ENCODE measurements around the gene RARS2.
"Not testable (repeated sequence)": the region's sequence is repeated elsewhere in the genome, so short reads cannot be mapped to it uniquely, and the experiment has no call there.

RARS2 gene, protein sequence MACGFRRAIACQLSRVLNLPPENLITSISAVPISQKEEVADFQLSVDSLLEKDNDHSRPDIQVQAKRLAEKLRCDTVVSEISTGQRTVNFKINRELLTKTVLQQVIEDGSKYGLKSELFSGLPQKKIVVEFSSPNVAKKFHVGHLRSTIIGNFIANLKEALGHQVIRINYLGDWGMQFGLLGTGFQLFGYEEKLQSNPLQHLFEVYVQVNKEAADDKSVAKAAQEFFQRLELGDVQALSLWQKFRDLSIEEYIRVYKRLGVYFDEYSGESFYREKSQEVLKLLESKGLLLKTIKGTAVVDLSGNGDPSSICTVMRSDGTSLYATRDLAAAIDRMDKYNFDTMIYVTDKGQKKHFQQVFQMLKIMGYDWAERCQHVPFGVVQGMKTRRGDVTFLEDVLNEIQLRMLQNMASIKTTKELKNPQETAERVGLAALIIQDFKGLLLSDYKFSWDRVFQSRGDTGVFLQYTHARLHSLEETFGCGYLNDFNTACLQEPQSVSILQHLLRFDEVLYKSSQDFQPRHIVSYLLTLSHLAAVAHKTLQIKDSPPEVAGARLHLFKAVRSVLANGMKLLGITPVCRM

GRCh38 chr6:87589693-87590416, at the start of gene RARS2, which contains the start of gene ORC3:
TSS of gene RARS2 (minus strand) at chr6:87589987. CDS start at chr6:87589957, 30 bp downstream.
TSS of gene ORC3 (plus strand) at chr6:87590135. CDS start at chr6:87590169, 34 bp downstream.
- peak; percentile 97 for DNase-seq (ENCODE audit: low read depth)

GRCh38 chr6:87639373-87639772, 49.6 kb upstream of the RARS2 start:
- no peak for DNase-seq (ENCODE audit: low read depth)

- no peak for DNase-seq (ENCODE audit: low read depth)
Measured at GRCh38 chr6:87637106-87637505, 47.3 kb upstream of the RARS2 start.

- no peak for DNase-seq (ENCODE audit: low read depth)
Measured at GRCh38 chr6:87636315-87636714, 46.5 kb upstream of the RARS2 start.

- no peak for DNase-seq (ENCODE audit: low read depth)
Measured at GRCh38 chr6:87633851-87634250, 44.1 kb upstream of the RARS2 start.

DNA sequence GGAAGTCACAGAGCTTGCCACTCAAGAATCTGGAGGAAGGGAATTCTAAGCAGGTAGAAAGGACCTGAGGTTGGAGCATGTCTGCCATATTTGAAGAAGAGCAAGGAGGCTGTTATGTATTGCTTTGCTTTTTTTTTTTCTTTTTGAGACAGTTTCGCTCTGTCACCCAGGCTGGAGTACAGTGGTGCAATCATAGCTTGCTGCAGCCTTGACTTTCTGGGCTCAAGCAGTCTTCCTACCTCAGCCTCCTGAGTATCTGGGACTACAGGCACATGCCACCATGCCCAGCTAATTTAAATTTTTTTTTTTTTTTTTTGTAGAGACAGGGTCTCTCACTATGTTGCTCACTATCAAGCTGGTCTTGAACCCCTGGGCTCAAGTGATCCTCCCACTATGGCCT, 41.0 kb upstream of the RARS2 start:
- no peak for DNase-seq (ENCODE audit: low read depth)

- DNase-seq (ENCODE audit: low read depth): peak; percentile 71
Measured at GRCh38 chr6:87628881-87629280, 39.1 kb upstream of the RARS2 start.

- no peak for DNase-seq (ENCODE audit: low read depth)
Measured at GRCh38 chr6:87628424-87628823, 38.6 kb upstream of the RARS2 start.

- DNase-seq (ENCODE audit: low read depth): peak; percentile 89
Measured at GRCh38 chr6:87623248-87623647, 33.5 kb upstream of the RARS2 start.

DNA sequence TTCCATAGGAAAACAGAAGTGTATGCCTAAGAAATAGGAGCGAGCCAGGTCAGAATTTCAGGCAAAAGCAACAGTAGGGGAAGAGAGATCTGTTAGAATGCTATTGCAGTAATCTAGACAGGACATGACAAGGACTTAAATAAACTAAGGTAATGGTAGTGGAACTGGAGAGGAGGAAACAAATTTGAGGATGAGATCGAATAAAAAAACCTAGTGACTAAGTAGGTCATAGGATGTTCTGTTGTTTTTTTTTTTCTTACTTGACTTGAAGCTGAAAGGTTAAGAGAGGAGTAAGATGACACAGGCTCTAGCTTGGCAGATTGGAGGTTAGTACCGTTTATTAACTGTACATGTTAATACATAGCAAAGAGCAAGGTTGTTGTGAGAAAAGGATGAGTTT, 28.7 kb upstream of the RARS2 start:
- peak; percentile 31 for DNase-seq (ENCODE audit: low read depth)

DNA sequence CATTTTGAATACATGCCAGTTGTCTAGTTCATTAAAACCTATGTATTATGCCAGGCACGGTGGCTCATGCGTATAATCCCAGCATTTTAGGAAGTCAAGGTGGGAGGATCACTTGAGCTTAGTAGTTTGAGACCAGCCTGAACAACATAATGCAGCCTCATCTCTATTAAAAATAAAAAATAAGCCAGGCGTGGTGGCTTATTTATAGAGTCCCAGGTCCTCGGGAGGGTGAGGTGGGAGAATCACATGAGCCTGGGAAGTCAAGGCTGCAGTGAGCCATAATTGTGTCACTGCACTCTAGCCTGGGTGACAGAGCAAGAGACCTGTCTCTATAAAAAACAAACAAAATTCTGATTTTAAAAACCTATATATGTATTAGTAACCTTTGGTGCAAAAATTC, 27.6 kb upstream of the RARS2 start:
- DNase-seq (ENCODE audit: low read depth): no peak

- DNase-seq (ENCODE audit: low read depth): not testable (repeated sequence)
Measured at GRCh38 chr6:87613018-87613417, 23.2 kb upstream of the RARS2 start.

DNA sequence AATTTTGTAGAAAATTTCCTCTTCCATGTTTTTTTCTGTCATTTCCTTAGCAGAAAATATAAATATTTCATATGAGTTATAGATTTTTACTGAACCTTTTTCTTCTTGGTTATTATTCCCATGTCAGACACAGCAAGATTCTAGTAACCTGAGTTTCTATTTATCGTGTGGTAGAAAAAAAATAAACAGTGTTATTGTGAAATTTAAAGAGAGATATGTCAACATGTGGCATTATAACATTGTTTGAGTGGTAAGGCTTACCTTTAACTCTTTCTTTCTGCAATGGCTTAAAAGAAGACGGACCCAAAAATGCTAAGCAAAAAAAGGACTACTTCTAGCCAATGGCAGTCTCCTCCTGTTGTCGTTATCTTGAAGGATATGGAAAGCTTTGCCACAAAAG, 19.0 kb upstream of the RARS2 start:
- DNase-seq (ENCODE audit: low read depth): no peak

GRCh38 chr6:87606199-87606598, 16.4 kb upstream of the RARS2 start:
- DNase-seq (ENCODE audit: low read depth): no peak

DNA sequence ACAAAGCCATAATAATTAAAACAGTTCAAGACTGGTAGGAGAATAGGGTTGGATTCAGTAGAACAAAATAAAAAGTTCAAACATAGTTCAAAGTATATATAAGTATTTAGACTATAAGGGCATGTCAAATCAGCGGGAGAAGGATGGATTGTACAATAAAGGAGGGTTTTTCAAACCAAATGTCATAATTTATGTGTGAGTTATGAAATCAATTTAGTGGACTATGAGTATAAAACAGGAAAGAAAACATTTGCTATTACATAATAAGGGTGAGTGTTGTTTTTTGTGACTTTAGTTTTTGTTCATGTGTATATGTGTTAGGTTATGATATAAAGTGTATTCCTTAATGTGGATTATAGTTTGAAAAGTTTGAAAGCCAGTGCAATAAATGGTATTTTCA, 10.8 kb upstream of the RARS2 start:
- no peak for DNase-seq (ENCODE audit: low read depth)

DNA sequence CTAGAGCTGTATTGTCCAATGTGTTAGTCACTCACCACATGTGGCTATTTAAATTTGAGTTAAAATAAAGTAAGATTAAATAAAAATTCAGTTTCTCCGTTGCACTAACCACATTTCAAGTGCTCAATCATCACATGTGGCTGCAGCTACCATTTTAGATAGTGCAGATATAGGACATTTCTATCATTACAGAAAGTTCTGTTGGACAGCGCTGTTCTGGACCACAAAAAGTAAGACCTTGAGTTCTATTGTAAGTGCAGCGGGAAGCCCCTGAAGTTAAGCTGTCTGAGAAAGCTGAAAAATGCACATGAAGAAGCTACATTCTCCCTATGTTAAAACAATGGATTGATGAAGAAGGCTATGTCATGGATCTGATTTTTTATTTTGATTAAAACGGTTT, 1.2 kb upstream of the RARS2 start:
- peak; percentile 24 for DNase-seq (ENCODE audit: low read depth)

- DNase-seq (ENCODE audit: low read depth): no peak
Measured at GRCh38 chr6:87590417-87590880, 662 bp upstream of the RARS2 start.

DNA sequence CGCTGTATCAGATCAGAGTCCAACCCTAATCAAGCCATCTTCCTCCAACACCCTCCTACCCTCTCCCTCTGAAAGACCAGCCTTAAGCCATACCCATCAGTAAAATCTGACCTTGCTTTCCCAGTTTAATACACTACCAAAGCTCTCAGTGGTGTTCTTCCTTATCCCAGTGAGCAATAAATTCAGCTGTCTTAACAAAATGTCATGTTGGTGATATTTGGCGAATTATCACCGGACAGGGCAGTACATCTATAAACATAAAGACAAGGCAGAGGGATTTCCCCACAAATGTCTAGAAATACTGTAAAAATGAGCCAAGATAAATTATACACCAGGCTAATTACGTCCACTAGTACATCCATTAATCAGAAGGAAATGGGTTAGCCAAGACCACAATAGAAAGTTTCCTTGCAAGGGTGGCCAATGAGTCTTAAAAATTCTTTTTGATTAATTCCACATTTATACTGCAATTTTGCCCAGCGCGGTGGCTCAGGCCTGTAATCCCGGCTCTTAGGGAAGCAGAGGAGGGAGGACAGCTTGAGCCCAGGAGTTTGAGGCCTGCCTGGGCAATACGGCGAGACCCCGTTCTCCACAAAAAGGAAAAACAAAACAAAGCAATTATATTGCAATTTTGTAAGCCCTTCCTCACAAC, 905 bp downstream of the RARS2 start:
- no peak for DNase-seq (ENCODE audit: low read depth)

GRCh38 chr6:87586371-87587077, 3.3 kb downstream of the RARS2 start:
- no peak for DNase-seq (ENCODE audit: low read depth)

DNA sequence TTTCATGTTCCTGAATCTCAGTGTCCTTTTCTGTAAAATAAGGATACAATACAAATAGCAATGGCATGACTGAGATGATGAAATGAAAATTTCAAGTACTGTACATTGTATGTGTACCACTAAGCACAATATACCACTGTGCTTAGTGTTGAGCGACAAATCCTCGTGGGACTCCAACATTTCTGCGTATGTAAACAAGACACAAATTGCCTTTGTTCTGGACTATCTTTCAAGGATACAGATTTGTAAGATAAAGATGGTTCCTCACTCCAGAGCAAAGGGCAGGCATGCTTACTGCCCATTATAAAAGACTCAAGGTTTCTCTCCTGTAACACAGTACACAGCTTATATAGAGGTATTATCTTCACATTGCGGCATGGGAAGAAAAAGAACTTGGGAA, 6.0 kb downstream of the RARS2 start:
- no peak for DNase-seq (ENCODE audit: low read depth)

- no peak for DNase-seq (ENCODE audit: low read depth)
Measured at GRCh38 chr6:87575423-87575822, 14.4 kb downstream of the RARS2 start.

Measured in iris pigment epithelial cell (primary cell).